HG03095 (cell line): ENCODE data around the gene ANKZF1.

Experiments
- ATAC-seq: cut with Tn5 transposase; IDR thresholded peaks from one replicate; pipeline ENCODE4 v1.9.1; 2021; ENCODE audit warnings: moderate library complexity; ENCODE audit not compliant: unreplicated experiment

ANKZF1 gene

GRCh38 chr2:219225350-219225749, 4.3 kb upstream of the ANKZF1 start:
- ATAC-seq = no peak

- no peak for ATAC-seq
Observed at GRCh38 chr2:219228041-219228910, 1.3 kb upstream of the ANKZF1 start.

GRCh38 chr2:219228911-219229304, 698 bp upstream of the ANKZF1 start:
- ATAC-seq = peak; percentile 18

DNA sequence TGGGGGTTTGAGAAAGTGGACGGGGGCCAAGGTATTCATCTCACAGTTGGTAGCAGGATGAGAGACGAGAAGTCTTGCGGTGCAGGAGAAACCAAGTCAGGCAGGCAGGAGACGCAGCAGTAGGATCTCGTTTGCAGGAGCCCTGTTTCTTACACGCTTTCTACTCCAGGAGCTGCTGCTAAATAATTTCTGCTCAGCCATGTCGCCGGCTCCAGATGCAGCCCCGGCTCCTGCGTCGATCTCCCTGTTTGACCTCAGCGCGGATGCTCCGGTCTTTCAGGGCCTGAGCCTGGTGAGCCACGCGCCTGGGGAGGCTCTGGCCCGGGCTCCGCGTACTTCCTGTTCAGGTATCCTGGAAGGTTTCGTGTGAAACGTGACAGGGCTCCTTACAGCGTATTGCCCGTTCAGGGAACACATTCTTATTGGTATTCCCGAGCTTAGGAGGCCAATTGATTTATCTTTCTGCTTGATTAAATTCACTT, 494 bp downstream of the ANKZF1 start:
- no peak for ATAC-seq

GRCh38 chr2:219234331-219234730, 4.7 kb downstream of the ANKZF1 start:
- ATAC-seq = no peak

DNA sequence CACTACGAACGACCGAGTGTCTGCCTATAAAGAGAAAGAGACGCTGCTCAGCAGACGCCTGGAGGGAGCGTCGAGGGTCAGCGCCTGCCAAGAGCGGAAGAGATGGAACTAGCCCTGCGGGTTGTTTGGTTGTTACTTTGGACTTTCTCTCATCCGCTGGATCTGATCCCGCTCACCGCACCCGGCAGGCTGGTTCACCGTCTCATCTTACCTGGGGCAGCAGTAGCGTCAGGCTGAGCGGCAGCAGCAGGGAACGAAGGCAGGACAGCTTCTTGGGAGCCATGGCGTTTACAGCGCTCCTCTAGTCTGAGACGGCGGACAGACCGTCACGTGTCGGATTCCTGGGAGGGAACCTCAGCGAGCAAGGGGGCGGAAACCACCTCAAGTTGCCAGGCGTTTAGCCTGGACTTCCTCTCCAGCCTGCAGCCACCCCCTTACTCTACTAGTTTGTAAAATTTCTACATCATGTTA, 13.7 kb downstream of the ANKZF1 start:
- ATAC-seq = no peak

- no peak for ATAC-seq
Observed at GRCh38 chr2:219244789-219245147, 15.2 kb downstream of the ANKZF1 start.

DNA sequence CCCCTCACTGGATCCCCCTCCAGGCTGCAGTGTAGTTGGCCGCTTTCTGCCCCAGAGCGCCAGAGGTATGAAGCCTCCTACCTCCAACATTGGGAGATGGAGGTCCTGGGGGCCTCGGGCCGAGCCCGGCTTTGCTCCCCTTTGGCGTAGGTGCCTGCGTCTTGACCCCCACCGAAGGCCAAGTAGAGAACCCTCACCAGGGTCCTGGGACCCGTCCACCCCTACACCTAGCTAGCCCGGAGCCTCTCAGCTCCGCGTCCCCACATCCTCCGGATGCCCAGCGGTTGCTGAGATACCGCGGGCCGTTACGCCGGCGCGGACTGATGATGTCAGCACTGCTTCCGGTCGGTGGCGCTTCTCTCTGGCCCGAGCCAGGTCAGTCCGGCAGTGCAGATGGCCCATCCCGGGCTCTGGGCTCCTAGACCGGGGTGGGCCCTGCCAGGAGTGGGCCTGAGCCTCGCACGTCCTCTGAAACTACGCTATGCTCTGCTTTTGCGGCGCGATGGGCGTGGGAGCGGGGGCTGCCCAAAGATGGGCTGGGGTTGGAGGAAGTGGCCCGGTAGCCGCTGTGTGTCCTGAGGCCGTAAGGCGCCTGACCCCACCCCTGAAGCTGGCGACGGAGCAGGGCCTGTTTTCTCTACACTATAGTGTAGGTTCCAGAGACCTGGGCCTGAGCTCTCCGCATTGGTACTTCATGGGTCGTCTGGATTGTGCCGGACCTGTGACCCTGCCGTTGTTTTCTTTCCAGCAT, 15.7 kb downstream of the ANKZF1 start, which contains the start of the genes GLB1L and STK16:
TSS of gene GLB1L (minus strand) at position 297 of the 751 bp plus-strand sequence. CDS start 1,871 bp downstream, outside the sequence.
TSS of gene STK16 (plus strand) at position 332 of the 751 bp plus-strand sequence. CDS start 521 bp downstream, outside the sequence.
- ATAC-seq = peak; percentile 73

- ATAC-seq = no peak
Observed at GRCh38 chr2:219245899-219246230, 16.3 kb downstream of the ANKZF1 start.

- ATAC-seq = no peak
Observed at GRCh38 chr2:219246559-219246958, 17.0 kb downstream of the ANKZF1 start.

GRCh38 chr2:219247678-219248642, 18.4 kb downstream of the ANKZF1 start:
- ATAC-seq = no peak

GRCh38 chr2:219248845-219249202, 19.2 kb downstream of the ANKZF1 start:
- no peak for ATAC-seq

DNA sequence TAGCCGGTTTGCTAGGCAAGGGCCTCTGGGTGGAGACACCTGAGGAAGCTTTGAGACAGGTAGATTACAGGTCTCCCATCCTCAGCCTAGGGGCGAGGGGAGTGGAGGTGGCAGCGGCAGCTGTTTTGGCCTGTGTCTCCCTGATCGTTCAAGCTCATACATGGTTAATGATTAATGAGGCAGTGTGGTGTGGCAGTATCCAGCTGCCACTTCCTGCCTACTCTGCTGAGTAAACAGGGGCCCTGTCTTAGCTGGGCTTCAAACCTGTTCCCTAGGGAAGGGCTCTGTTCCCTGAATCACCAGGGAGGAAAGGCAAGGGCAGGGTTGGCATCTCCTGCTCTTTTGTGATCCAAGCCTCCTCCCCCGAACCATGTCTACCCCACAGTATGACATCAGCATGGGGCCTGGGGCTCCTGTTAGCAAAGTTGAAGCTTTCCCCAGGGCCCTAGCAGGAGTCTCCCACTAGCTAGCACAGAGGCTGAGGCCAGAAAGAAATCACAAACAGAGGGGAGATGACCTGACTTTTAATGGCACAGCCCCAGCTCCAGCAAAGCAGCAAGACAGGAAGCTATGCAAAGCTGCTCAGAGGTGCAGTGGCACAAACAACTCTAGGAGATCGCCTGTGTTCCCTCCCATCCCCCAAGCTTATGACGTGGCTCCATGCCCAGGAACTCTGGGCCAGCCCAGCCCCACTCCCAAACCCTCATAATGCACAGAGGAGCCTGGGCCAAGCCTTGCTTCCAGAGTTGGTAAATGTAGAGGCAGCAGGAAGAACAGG, 19.8 kb downstream of the ANKZF1 start:
- peak; percentile 25 for ATAC-seq

GRCh38 chr2:219250049-219250781, 20.6 kb downstream of the ANKZF1 start:
- ATAC-seq = no peak

DNA sequence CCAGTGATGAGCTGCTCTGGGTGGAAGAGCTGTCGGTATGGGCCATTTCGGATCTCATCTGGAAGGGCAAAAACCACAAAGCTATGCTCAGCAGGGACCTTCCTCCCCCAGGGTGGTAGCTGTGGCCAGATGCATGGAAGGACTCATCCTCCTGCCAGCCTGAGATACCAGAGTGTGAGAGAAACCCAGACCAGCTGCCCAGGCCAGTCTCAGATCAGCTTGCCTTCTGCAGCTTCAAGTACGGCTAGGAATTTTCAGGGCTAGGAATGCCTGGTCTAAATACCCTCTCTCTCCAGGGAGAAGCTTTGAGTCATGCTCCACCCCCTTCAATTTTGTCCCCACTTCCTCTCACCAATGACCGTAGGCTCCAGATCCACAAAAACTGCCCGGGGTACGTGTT, 22.1 kb downstream of the ANKZF1 start:
- no peak for ATAC-seq

GRCh38 chr2:219252084-219252483, 22.5 kb downstream of the ANKZF1 start:
- ATAC-seq = no peak

- no peak for ATAC-seq
Observed at GRCh38 chr2:219252570-219252899, 22.9 kb downstream of the ANKZF1 start.

- ATAC-seq = peak; percentile 22
Observed at GRCh38 chr2:219252900-219253752, 23.5 kb downstream of the ANKZF1 start, which contains the start of gene TUBA4B. TSS of gene TUBA4B (plus strand) at chr2:219253243. CDS start at chr2:219253408, 165 bp downstream.
